Cerebellar nuclear complex (tissue), 1 donor: ENCODE data around the gene EML3.
"Not testable (repeated sequence)": the region's sequence is repeated elsewhere in the genome, so short reads cannot be mapped to it uniquely, and the experiment has no call there.

Experiments
- DNase-seq, 2 experiments: peaks; one replicate each; lab custom pipeline; 2025; lab: John Stamatoyannopoulos, UW

Gene EML3

GRCh38 chr11:62621567-62622470 is 9.2 kb upstream of the EML3 start, which contains the start of gene B3GAT3:
TSS of gene B3GAT3 (minus strand) at chr11:62621986. CDS start at chr11:62621947, 39 bp downstream.
- peak; percentile 87 to 89 for DNase-seq

- no peak for DNase-seq
Measured at GRCh38 chr11:62621027-62621566, 8.5 kb upstream of the EML3 start.

- not testable (repeated sequence) for DNase-seq
Measured at GRCh38 chr11:62616957-62617356, 4.4 kb upstream of the EML3 start.

- DNase-seq = no peak
Measured at GRCh38 chr11:62615521-62615920, 2.9 kb upstream of the EML3 start.

- DNase-seq = no peak
Measured at GRCh38 chr11:62614275-62614674, 1.7 kb upstream of the EML3 start.

- no peak for DNase-seq
Measured at GRCh38 chr11:62613291-62613778, 760 bp upstream of the EML3 start.

GRCh38 chr11:62611705-62612365 is 740 bp downstream of the EML3 start:
- DNase-seq = no peak

- no peak for DNase-seq
Measured at GRCh38 chr11:62610814-62611704, 1.5 kb downstream of the EML3 start.

- no peak for DNase-seq
Measured at GRCh38 chr11:62610403-62610802, 2.2 kb downstream of the EML3 start.

- DNase-seq = no peak
Measured at GRCh38 chr11:62608776-62609175, 3.8 kb downstream of the EML3 start.

GRCh38 chr11:62607714-62608113 is 4.9 kb downstream of the EML3 start:
- DNase-seq = no peak

GRCh38 chr11:62605902-62606301 is 6.7 kb downstream of the EML3 start:
- no peak for DNase-seq

- DNase-seq = no peak
Measured at GRCh38 chr11:62605467-62605866, 7.1 kb downstream of the EML3 start.

- no peak for DNase-seq
Measured at GRCh38 chr11:62604460-62605120, 8.0 kb downstream of the EML3 start.

GRCh38 chr11:62603776-62604299 is 8.7 kb downstream of the EML3 start:
- no peak for DNase-seq

- DNase-seq = no peak
Measured at GRCh38 chr11:62603072-62603408, 9.5 kb downstream of the EML3 start.

- DNase-seq = peak in 1 of 2 experiments; percentile 2
Measured at GRCh38 chr11:62602141-62603071, 10.2 kb downstream of the EML3 start.

- peak; percentile 82 to 93 for DNase-seq
Measured at GRCh38 chr11:62601372-62602140, 11.0 kb downstream of the EML3 start, which contains the start of gene MTA2. TSS of gene MTA2 (minus strand) at chr11:62601865. CDS start at chr11:62601450, 415 bp downstream.

GRCh38 chr11:62601122-62601371 is 11.5 kb downstream of the EML3 start:
- DNase-seq = no peak
